ENCODE data around the gene MORC3. TPM values are rescaled to one million over a fixed set of nuclear protein-coding genes. Genes with fewer than 3 reads are reported as not detected.

MORC3 gene
- total RNA-seq, 8 experiments from 2014 or later, result 28.7 to 211 (median 36.1) TPM

DNA sequence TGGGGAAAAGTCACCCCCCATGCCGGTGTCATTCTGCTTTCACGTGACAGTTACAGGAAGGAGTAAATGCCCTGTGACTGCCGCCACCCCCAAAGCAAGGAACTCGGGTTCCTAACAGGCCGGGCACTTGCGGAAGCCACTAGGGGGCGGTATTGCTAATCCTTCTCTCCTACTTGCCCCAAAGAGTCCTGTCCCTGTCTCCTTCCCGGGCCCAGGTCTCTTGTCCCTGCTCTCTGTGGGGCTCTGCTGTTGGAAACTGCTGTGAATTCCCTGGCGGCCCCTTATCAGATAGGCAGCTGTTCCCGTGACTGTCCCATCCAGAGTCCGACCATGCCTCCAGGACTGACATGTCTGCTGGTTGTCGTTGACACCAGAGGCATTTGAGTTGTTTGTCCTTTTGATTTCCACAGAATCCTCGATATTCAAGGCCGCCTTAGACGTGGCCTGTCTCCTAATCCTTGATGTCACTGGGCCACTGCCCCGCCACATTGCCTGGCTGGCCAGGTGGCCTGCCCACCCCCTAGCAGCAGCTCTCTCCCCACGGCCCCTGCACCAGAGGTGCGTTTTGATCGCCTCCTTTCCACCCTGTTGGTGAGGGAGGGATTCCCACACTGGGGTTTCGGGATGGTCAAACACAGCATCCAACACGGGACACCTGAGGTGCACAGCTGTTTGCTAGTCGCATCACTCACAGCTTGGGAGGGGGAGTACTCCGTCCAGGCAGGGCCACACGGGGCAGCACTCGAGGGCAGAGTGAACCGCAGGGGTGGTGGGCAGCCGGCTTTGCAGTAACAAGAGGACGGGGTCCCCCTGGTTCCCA lies 102.5 kb downstream of the MORC3 start:
- in situ Hi-C loops (cut with MboI; ENCODE audit: low pct_unique_long_range_greater_than_20kb in 2 of 9, low sequenced_read_pairs in 9 of 9, unreplicated experiment in 9 of 9), result loop anchor here in 1 of 9 experiments (25.0 kb wide), 1 partner anchor 165 kb away; no protein-coding TSS in a partner anchor
- H3K4me3 ChIP-seq, result no peak overlapping the region
- no peak overlapping the region for H3K27ac ChIP-seq
- ATAC-seq (replicated peaks in 6 of 8), result peak in 3 of 8 experiments; percentile 20 to 42 (median 36)
- 40 to 100% (median 67%) methylated on average over 1 to 12 of the region's 28 CpGs; no CpG with 5 or more reads in 4 of the 10 experiments for WGBS, 10 experiments
- H3K4me1 ChIP-seq (replicated peaks in 1 of 2), result no peaks in the 10 kb centered on the region

DNA sequence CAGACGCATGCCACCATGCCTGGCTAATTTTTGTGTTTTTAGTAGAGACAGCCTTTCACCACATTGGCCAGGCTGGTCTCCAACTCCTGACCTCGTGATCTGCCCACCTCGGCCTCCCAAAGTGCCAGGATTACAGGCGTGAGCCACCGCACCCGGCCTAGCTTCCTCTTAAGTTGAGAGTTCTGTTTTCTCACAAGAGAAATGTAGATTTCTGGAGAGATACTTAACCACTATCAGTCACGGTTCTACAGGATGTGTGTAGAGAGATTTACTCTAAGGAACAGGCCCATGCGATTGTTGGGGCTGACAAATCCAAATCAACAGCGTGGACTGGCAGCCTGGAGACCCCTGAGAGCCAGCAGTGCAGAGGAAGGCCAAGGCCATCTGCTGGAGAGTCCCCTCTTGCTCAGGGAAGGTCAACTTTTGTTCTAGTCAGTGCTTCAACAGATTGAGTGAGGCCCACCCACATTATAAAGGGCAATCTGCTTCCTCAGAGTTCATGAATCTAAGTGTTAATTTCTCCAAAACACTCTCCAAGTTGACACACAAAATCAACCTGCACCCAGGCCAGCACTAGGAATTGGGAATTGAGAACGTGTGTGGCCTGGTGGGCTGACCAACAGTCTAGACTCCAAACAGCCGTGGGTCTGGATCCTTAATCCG lies 103.9 kb downstream of the MORC3 start:
- no peak overlapping the region for H3K4me3 ChIP-seq
- 40 to 98% (median 95%) methylated on average over 1 to 10 of the region's 12 CpGs; no CpG with 5 or more reads in 3 of the 10 experiments for WGBS, 10 experiments
- in situ Hi-C loops (cut with MboI; ENCODE audit: low pct_unique_long_range_greater_than_20kb in 2 of 9, low sequenced_read_pairs in 9 of 9, unreplicated experiment in 9 of 9), result loop anchor here in 1 of 9 experiments (25.0 kb wide), 1 partner anchor 163 kb away; no protein-coding TSS in a partner anchor
- no peaks in the 10 kb centered on the region for H3K4me1 ChIP-seq (replicated peaks in 1 of 2)
- no peak for ATAC-seq (replicated peaks in 6 of 8)
- H3K27ac ChIP-seq, result no peak overlapping the region

DNA sequence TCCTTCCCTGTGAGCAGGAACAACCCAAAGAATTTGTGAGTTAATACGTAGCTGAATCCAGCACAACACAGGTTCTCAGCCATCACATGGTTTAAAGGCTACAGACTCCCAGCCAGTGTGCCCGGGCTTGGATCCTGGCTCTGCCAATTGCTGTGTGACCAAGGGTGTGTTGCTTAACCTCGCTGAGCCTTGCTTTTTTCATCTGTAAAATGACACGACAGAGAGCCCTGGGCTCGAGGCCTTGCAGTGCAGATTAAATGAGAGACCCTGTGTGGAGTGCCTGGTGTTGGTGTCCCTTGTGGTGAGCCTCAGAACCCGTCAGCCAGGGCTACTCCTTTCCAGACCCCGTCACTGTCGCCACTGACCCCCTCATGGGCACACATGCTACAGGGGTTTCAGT lies 104.6 kb downstream of the MORC3 start:
- Histone ChIP-seq H3K27ac (no peak overlapping the region), H3K4me3 (no peak overlapping the region), H3K4me1 (replicated peaks in 1 of 2) (peaks cover 0 to under 1% of the 10 kb centered on the region in 2 donors)
- in situ Hi-C loops (cut with MboI; ENCODE audit: low pct_unique_long_range_greater_than_20kb in 2 of 9, low sequenced_read_pairs in 9 of 9, unreplicated experiment in 9 of 9), result loop anchor here in 1 of 9 experiments (25.0 kb wide), 1 partner anchor 163 kb away; no protein-coding TSS in a partner anchor
- ATAC-seq (replicated peaks in 6 of 8), result no peak
- 71 to 100% (median 90%) methylated on average over 1 to 4 of the region's 8 CpGs; no CpG with 5 or more reads in 5 of the 10 experiments for WGBS, 10 experiments

DNA sequence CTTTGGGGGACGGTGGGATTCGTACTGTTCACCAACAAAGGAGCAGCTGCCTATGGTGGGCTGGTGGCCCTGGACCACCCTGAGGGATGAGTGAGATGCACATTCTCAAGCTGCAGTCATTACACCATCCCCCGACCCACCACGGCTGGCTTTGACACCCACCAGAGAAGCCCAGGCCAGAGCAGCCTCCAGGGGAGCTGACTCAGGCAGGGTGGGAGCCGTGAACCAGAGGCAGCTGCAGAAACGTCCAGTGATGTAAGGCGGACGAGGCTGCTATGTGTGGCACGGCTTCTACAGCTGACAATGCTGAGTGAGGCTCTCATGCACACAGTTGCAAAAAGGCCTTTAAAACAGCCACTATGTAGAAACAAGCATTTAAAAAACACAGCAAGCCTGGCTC lies 105.3 kb downstream of the MORC3 start:
- H3K4me1 ChIP-seq (replicated peaks in 1 of 2), result peaks cover 0 to 8% of the 10 kb centered on the region in 2 donors
- 25 to 83% (median 65%) methylated on average over 1 to 7 of the region's 9 CpGs; no CpG with 5 or more reads in 2 of the 10 experiments for WGBS, 10 experiments
- peak in 1 of 8 experiments; percentile 18 for ATAC-seq (replicated peaks in 6 of 8)
- in situ Hi-C loops (cut with MboI; ENCODE audit: low pct_unique_long_range_greater_than_20kb in 2 of 9, low sequenced_read_pairs in 9 of 9, unreplicated experiment in 9 of 9), result no loop called here
- H3K27ac ChIP-seq, result no peak overlapping the region
- no peak overlapping the region for H3K4me3 ChIP-seq

Other genes starting within 250 kb of the MORC3 start
- gene CBR3, start 185.1 kb upstream of the MORC3 start, total RNA-seq, result 10 to 100 TPM in 3 of 8 experiments, 1 to 10 TPM in 1, under 1 TPM in 1, not detected in 3; 0.16 to 16.7 (median 10.7) TPM
- 10 to 100 TPM in 5 of 8 experiments, 1 to 10 TPM in 3; 7.6 to 32.6 (median 11.5) TPM for gene DOP1B, start 163.4 kb upstream of the MORC3 start, total RNA-seq
- gene CHAF1B, start 65.2 kb downstream of the MORC3 start, total RNA-seq, result 10 to 100 TPM in 2 of 8 experiments, 1 to 10 TPM in 5, under 1 TPM in 1; 0.56 to 14.6 (median 2.2) TPM
- gene CLDN14, start 159.9 kb downstream of the MORC3 start, total RNA-seq, result 1 to 10 TPM in 1 of 8 experiments, under 1 TPM in 4, not detected in 3; 0.25 to 1.4 (median 0.45) TPM